ENCODE results near the gene SMYD3. TPM values are rescaled to one million over a fixed set of nuclear protein-coding genes. Genes with fewer than 3 reads are reported as not detected.

The SMYD3 gene
- total RNA-seq, 2 donors from 2014 or later = 16.2 to 16.4 TPM

- H3K9me3 ChIP-seq = no peaks in the 10 kb centered on the region
- DNase-seq = no peak
- no peak for TF ChIP-seq CTCF (IDR thresholded peaks at IDR 0.05)
- intact Hi-C loops (cut with DNase I) = loop anchor here (10.0 kb wide), 1 partner anchor 1311 kb away; no protein-coding TSS in a partner anchor
- no peaks in the 10 kb centered on the region for H3K4me1 ChIP-seq
- H3K36me3 ChIP-seq = no peaks in the 10 kb centered on the region
- no peaks in the 10 kb centered on the region for H3K27me3 ChIP-seq
- H3K9ac ChIP-seq (ENCODE audit: low read depth in 2 of 2, low read length in 2 of 2) = no peak overlapping the region
- H3K27ac ChIP-seq = no peak overlapping the region
- H3K4me3 ChIP-seq = no peak overlapping the region
Measured at GRCh38 chr1:246455476-246455875, 51.6 kb downstream of the SMYD3 start.

- TF ChIP-seq CTCF (IDR thresholded peaks at IDR 0.05) = no peak
- Histone ChIP-seq H3K9ac (ENCODE audit: low read depth in 2 of 2, low read length in 2 of 2) (no peak overlapping the region), H3K27ac (no peak overlapping the region), H3K4me1 (no peaks in the 10 kb centered on the region), H3K4me3 (no peak overlapping the region), H3K36me3 (no peaks in the 10 kb centered on the region), H3K27me3 (no peaks in the 10 kb centered on the region), H3K9me3 (no peaks in the 10 kb centered on the region)
- intact Hi-C loops (cut with DNase I) = loop anchor here (5.0 to 10.0 kb wide), 2 partner anchors 442 to 1310 kb away; no protein-coding TSS in a partner anchor
- DNase-seq = no peak
Measured at GRCh38 chr1:246454655-246455054, 52.4 kb downstream of the SMYD3 start.

- no peaks in the 10 kb centered on the region for H3K9me3 ChIP-seq
- no peak overlapping the region for H3K9ac ChIP-seq (ENCODE audit: low read depth in 2 of 2, low read length in 2 of 2)
- no peak for DNase-seq
- H3K27me3 ChIP-seq = no peaks in the 10 kb centered on the region
- no peak overlapping the region for H3K27ac ChIP-seq
- intact Hi-C loops (cut with DNase I) = loop anchor here (5.0 to 10.0 kb wide), 2 partner anchors 438 to 1306 kb away; no protein-coding TSS in a partner anchor
- H3K4me1 ChIP-seq = no peaks in the 10 kb centered on the region
- TF ChIP-seq CTCF (IDR thresholded peaks at IDR 0.05) = peak; percentile 58
- no peak overlapping the region for H3K4me3 ChIP-seq
- H3K36me3 ChIP-seq = no peaks in the 10 kb centered on the region
Measured at GRCh38 chr1:246450611-246451251, 56.3 kb downstream of the SMYD3 start.

- TF ChIP-seq CTCF (IDR thresholded peaks at IDR 0.05) = no peak
- H3K4me1 ChIP-seq = no peaks in the 10 kb centered on the region
- intact Hi-C loops (cut with DNase I) = no loop called here
- no peak for DNase-seq
- no peaks in the 10 kb centered on the region for H3K36me3 ChIP-seq
- no peaks in the 10 kb centered on the region for H3K27me3 ChIP-seq
- no peak overlapping the region for H3K27ac ChIP-seq
- H3K9ac ChIP-seq (ENCODE audit: low read depth in 2 of 2, low read length in 2 of 2) = no peak overlapping the region
- no peaks in the 10 kb centered on the region for H3K9me3 ChIP-seq
- H3K4me3 ChIP-seq = no peak overlapping the region
Measured at GRCh38 chr1:246448373-246448772, 58.7 kb downstream of the SMYD3 start.

- no peaks in the 10 kb centered on the region for H3K9me3 ChIP-seq
- no peak overlapping the region for H3K9ac ChIP-seq (ENCODE audit: low read depth in 2 of 2, low read length in 2 of 2)
- no peak for DNase-seq
- intact Hi-C loops (cut with DNase I) = no loop called here
- no peak overlapping the region for H3K4me3 ChIP-seq
- no peaks in the 10 kb centered on the region for H3K36me3 ChIP-seq
- H3K4me1 ChIP-seq = no peaks in the 10 kb centered on the region
- no peak overlapping the region for H3K27ac ChIP-seq
- no peaks in the 10 kb centered on the region for H3K27me3 ChIP-seq
- TF ChIP-seq CTCF (IDR thresholded peaks at IDR 0.05) = no peak
Measured at GRCh38 chr1:246447501-246447900, 59.6 kb downstream of the SMYD3 start.
